Stimulated activated CD4-positive, alpha-beta T cell treated with anti-CD3 and anti-CD28 coated beads, Interleukin-15, amount 100 ng/mL, for 1 hour (primary cell): ENCODE results near the gene IL4I1.

Experiments
- DNase-seq, 2 donors: peaks; one replicate each; pipeline ENCODE4 v3.0.0-alpha.2; 2020; ENCODE audit warnings: low read depth in 1 of 2, low spot score in 1 of 2

The IL4I1 gene

GRCh38 chr19:49880162-49880869, 16.4 kb downstream of the IL4I1 start:
- DNase-seq: no peak

- no peak for DNase-seq
Observed at GRCh38 chr19:49879243-49879963, 17.3 kb downstream of the IL4I1 start.

GRCh38 chr19:49878744-49879070, 18.0 kb downstream of the IL4I1 start:
- DNase-seq: no peak

- DNase-seq: peak; percentile 94 to 98
Observed at GRCh38 chr19:49877879-49878743, 18.6 kb downstream of the IL4I1 start.

GRCh38 chr19:49877020-49877878, 19.4 kb downstream of the IL4I1 start, which contains the start of the genes AKT1S1 and TBC1D17:
TSS of gene AKT1S1 (minus strand) at chr19:49877355. CDS start at chr19:49873295, 4,060 bp downstream.
TSS of gene TBC1D17 (plus strand) at chr19:49877702. CDS start at chr19:49877724, 22 bp downstream.
- peak; percentile 91 to 95 for DNase-seq

GRCh38 chr19:49876422-49877019, 20.2 kb downstream of the IL4I1 start:
- peak; percentile 94 to 96 for DNase-seq

- DNase-seq: peak in 1 of 2 donors; percentile 41
Observed at GRCh38 chr19:49875857-49876421, 20.7 kb downstream of the IL4I1 start.

GRCh38 chr19:49875177-49875576, 21.5 kb downstream of the IL4I1 start:
- DNase-seq: no peak

- no peak for DNase-seq
Observed at GRCh38 chr19:49874503-49875157, 22.1 kb downstream of the IL4I1 start.

GRCh38 chr19:49873834-49874233, 22.9 kb downstream of the IL4I1 start:
- DNase-seq: no peak

GRCh38 chr19:49873129-49873521, 23.6 kb downstream of the IL4I1 start:
- DNase-seq: no peak

GRCh38 chr19:49872245-49873128, 24.2 kb downstream of the IL4I1 start:
- DNase-seq: no peak

- no peak for DNase-seq
Observed at GRCh38 chr19:49871349-49871985, 25.2 kb downstream of the IL4I1 start.

- DNase-seq: no peak
Observed at GRCh38 chr19:49870309-49870901, 26.3 kb downstream of the IL4I1 start.

GRCh38 chr19:49869484-49870308, 27.0 kb downstream of the IL4I1 start:
- peak; percentile 71 to 79 for DNase-seq

- DNase-seq: no peak
Observed at GRCh38 chr19:49869009-49869483, 27.6 kb downstream of the IL4I1 start.
